ENCODE data around the gene C4orf33.
"Not testable (repeated sequence)": the region's sequence is repeated elsewhere in the genome, so short reads cannot be mapped to it uniquely, and the experiment has no call there.

C4orf33 gene

GRCh38 chr4:129109965-129110824 is 14.2 kb downstream of the C4orf33 start:
- DNase-seq (ENCODE audit: extremely low read depth, low read depth), result no peak
- TF ChIP-seq, protein P1, sequence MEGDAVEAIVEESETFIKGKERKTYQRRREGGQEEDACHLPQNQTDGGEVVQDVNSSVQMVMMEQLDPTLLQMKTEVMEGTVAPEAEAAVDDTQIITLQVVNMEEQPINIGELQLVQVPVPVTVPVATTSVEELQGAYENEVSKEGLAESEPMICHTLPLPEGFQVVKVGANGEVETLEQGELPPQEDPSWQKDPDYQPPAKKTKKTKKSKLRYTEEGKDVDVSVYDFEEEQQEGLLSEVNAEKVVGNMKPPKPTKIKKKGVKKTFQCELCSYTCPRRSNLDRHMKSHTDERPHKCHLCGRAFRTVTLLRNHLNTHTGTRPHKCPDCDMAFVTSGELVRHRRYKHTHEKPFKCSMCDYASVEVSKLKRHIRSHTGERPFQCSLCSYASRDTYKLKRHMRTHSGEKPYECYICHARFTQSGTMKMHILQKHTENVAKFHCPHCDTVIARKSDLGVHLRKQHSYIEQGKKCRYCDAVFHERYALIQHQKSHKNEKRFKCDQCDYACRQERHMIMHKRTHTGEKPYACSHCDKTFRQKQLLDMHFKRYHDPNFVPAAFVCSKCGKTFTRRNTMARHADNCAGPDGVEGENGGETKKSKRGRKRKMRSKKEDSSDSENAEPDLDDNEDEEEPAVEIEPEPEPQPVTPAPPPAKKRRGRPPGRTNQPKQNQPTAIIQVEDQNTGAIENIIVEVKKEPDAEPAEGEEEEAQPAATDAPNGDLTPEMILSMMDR (IDR thresholded peaks at IDR 0.05; ENCODE audit: low read depth, low read length), result no peak

- no peak for DNase-seq (ENCODE audit: extremely low read depth, low read depth)
- TF ChIP-seq, protein P1 (IDR thresholded peaks at IDR 0.05; ENCODE audit: low read depth, low read length), result no peak
Measured at GRCh38 chr4:129110931-129111330, 15.0 kb downstream of the C4orf33 start.

DNA sequence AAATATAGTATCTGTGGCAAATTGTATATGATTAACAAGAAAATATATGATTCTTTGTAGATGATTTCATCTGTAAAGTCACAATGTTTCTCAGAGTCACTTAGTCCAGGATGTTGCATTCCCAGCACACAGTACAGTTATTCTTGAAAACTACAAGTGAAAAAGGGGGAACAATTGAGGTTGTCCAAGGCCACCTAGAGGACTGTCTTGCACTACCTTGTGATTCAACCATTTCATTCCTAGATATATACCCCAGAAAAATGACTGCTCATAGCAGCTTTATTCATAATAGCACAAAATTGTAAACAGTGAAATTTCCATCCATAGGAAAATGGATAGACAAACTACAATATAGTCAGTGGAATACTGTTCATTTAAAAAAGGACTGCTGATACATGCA is 16.0 kb downstream of the C4orf33 start:
- DNase-seq (ENCODE audit: extremely low read depth, low read depth), result no peak
- TF ChIP-seq, protein P1 (IDR thresholded peaks at IDR 0.05; ENCODE audit: low read depth, low read length), result no peak

- TF ChIP-seq, protein P1 (IDR thresholded peaks at IDR 0.05; ENCODE audit: low read depth, low read length), result no peak
- no peak for DNase-seq (ENCODE audit: extremely low read depth, low read depth)
Measured at GRCh38 chr4:129113434-129113833, 17.5 kb downstream of the C4orf33 start.

DNA sequence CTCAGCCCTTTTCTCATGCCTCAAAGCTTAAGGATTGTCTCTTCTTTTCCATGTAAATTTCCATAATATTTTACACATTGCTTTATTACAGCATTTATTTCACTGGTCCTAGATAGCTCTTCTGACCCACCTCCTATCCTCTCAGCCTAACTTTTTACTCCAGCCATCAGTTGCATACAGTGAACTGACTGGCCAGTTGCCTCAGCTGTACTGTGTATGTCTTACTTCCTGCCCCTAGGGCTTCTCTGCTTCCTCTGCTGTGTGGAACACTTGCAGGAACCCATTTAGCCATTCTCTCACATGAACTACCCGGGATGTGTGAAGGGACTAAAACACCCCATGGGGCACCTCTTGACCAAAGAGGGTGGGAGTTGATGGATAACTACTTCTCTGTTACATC is 18.0 kb downstream of the C4orf33 start:
- TF ChIP-seq, protein P1 (IDR thresholded peaks at IDR 0.05; ENCODE audit: low read depth, low read length), result no peak

GRCh38 chr4:129117705-129118104 is 21.8 kb downstream of the C4orf33 start:
- TF ChIP-seq, protein P1 (IDR thresholded peaks at IDR 0.05; ENCODE audit: low read depth, low read length), result no peak
- DNase-seq (ENCODE audit: extremely low read depth, low read depth), result no peak

More for the DNA sequence above, 18.0 kb downstream of the C4orf33 start:
- DNase-seq (ENCODE audit: extremely low read depth, low read depth), result no peak

DNA sequence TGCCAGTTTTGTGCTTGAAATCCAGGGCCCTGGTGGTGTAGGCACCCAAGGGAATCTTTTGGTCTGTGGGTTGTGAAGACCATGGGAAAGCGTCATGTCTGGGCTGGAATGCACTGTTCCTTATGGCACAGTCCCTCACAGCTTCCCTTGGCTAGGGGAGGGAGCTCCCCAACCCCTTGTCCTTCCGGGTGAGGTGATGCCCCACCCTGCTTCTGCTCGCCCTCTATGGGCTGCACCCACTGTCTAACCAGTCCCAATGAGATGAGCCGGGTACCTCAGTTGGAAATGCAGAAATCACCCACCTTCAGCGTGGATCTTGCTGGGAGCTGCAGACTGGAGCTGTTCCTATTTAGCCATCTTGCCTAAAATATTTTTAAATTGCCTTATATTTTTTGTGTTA is 30.7 kb downstream of the C4orf33 start:
- not testable (repeated sequence) for DNase-seq (ENCODE audit: extremely low read depth, low read depth)

DNA sequence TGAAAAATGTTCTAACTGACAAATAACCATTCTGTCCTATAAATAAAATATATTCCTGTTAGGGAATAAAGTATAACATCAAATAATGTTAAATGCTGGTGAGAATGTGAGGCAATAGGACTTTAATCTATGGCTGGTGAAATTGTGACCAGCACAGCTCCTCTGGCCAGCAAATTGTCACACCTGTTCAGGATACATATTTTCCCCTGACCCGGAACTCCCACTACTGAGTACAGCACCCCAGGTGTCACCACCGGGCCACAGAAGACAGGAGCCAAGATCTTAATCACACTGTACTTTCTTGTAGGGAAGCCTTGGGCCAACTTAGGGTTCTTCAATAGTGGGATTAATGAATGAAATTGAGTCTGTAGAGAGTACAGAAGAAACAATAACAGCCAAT is 33.2 kb downstream of the C4orf33 start:
- TF ChIP-seq, protein P1 (IDR thresholded peaks at IDR 0.05; ENCODE audit: low read depth, low read length), result no peak
- no peak for DNase-seq (ENCODE audit: extremely low read depth, low read depth)

Data from AG09319 (cell line).